ENCODE measurements around the gene SUGCT. TPM values are rescaled to one million over a fixed set of nuclear protein-coding genes. Genes with fewer than 3 reads are reported as not detected.

The SUGCT gene
- total RNA-seq, 1 donor, result 6.7 TPM

- TF ChIP-seq, protein P1, sequence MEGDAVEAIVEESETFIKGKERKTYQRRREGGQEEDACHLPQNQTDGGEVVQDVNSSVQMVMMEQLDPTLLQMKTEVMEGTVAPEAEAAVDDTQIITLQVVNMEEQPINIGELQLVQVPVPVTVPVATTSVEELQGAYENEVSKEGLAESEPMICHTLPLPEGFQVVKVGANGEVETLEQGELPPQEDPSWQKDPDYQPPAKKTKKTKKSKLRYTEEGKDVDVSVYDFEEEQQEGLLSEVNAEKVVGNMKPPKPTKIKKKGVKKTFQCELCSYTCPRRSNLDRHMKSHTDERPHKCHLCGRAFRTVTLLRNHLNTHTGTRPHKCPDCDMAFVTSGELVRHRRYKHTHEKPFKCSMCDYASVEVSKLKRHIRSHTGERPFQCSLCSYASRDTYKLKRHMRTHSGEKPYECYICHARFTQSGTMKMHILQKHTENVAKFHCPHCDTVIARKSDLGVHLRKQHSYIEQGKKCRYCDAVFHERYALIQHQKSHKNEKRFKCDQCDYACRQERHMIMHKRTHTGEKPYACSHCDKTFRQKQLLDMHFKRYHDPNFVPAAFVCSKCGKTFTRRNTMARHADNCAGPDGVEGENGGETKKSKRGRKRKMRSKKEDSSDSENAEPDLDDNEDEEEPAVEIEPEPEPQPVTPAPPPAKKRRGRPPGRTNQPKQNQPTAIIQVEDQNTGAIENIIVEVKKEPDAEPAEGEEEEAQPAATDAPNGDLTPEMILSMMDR (IDR thresholded peaks at IDR 0.05; ENCODE audit: insufficient read depth, low read length), result no peak
- peak; percentile 13 for DNase-seq (ENCODE audit: low read depth)
- H3K4me3 ChIP-seq (ENCODE audit: low read depth, low read length), result no peak overlapping the region
Measured at GRCh38 chr7:40470817-40471216, 336.0 kb downstream of the SUGCT start.

- no peak overlapping the region for H3K4me3 ChIP-seq (ENCODE audit: low read depth, low read length)
- TF ChIP-seq, protein P1 (IDR thresholded peaks at IDR 0.05; ENCODE audit: insufficient read depth, low read length), result no peak
- no peak for DNase-seq (ENCODE audit: low read depth)
Measured at GRCh38 chr7:40471891-40472290, 337.1 kb downstream of the SUGCT start.

DNA sequence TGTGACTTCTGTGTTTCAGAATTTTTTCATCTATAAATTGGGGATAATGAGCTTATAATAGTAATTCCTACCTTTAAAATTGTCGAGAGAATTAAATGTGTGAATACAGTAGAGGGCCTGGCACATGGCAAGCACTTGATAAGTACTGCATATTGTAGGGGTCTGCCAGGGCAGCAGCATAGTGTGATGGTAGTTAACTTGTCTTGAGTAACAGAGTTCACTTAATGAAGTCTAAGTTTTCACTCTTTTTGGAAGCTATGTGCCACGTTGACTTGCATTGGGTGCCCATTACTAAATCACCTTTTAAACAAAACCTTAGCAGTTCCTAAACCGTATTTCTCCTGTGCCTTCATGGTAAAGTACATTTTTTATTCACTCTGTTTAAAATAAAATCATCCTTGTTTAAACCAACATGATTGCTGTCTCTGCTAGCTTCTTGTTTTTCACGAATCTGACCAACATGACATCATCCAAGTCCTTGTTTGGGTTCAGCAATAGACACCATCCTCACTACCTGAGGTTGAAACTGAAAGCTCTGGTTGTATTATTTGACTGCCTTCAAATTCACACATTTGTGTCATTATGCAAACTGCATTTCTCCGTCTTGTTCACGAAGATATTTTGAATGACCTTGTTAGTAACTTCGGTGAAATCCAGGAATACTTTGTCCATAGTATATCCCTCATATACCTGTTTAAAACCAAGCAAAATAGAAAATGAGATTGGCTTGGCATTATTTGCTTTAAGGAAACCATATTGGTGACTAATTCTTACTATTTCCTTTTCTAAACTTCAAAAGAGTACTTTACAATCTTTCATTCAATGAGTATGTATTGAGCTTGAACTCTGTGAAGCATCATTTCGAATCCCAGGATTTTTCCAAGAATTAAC, 340.2 kb downstream of the SUGCT start:
- TF ChIP-seq, protein P1 (IDR thresholded peaks at IDR 0.05; ENCODE audit: insufficient read depth, low read length), result no peak
- DNase-seq (ENCODE audit: low read depth), result no peak
- no peak overlapping the region for H3K4me3 ChIP-seq (ENCODE audit: low read depth, low read length)

DNA sequence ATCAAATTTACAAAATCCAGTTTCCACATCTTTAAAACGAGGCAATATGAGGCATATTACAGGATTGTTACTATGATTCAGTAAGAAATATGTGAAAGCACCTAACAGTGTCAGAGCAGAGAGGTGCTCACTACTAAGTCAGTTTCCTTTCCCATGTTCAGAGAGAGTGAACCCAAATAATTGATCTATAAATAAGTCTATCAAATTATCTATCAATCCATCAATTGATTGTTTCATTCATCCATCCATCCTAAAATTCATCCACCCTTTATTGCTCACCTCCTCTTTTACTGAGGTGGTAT, 340.8 kb downstream of the SUGCT start:
- TF ChIP-seq, protein P1 (IDR thresholded peaks at IDR 0.05; ENCODE audit: insufficient read depth, low read length), result no peak
- H3K4me3 ChIP-seq (ENCODE audit: low read depth, low read length), result no peak overlapping the region
- no peak for DNase-seq (ENCODE audit: low read depth)

GRCh38 chr7:40477094-40477493, 342.3 kb downstream of the SUGCT start:
- TF ChIP-seq, protein P1 (IDR thresholded peaks at IDR 0.05; ENCODE audit: insufficient read depth, low read length), result no peak
- no peak overlapping the region for H3K4me3 ChIP-seq (ENCODE audit: low read depth, low read length)

DNA sequence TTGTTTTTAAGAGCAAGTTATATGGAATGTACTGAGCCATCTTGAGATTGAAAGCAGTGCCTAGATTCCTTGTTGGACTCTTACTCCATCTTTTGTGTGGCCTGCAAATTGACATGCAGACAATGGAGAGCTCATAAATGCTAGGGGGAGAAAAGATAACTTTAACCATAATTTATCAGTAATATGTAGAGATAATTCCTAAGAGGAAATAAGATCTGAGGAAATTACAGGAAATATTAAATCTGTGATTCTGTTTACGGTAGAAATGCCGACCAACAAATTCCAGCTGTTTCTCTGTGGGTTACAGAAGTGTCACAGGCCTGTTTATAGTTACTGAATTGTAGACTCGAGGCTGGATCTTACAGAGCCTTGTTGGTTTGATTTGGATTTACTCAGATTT, 348.0 kb downstream of the SUGCT start:
- TF ChIP-seq, protein P1 (IDR thresholded peaks at IDR 0.05; ENCODE audit: insufficient read depth, low read length), result no peak
- DNase-seq (ENCODE audit: low read depth), result peak; percentile 14

More at GRCh38 chr7:40477094-40477493, 342.3 kb downstream of the SUGCT start:
- DNase-seq (ENCODE audit: low read depth), result no peak

More for the DNA sequence above, 348.0 kb downstream of the SUGCT start:
- H3K4me3 ChIP-seq (ENCODE audit: low read depth, low read length), result no peak overlapping the region
